ENCODE results near the gene GATA5. TPM values are rescaled to one million over a fixed set of nuclear protein-coding genes. Genes with fewer than 3 reads are reported as not detected.
A peak's percentile ranks its signal among the peaks of the same experiment; 100 is the strongest.

The GATA5 gene
- polyA plus RNA-seq, 4 donors = 2.1 to 7.7 (median 6.3) TPM

DNA sequence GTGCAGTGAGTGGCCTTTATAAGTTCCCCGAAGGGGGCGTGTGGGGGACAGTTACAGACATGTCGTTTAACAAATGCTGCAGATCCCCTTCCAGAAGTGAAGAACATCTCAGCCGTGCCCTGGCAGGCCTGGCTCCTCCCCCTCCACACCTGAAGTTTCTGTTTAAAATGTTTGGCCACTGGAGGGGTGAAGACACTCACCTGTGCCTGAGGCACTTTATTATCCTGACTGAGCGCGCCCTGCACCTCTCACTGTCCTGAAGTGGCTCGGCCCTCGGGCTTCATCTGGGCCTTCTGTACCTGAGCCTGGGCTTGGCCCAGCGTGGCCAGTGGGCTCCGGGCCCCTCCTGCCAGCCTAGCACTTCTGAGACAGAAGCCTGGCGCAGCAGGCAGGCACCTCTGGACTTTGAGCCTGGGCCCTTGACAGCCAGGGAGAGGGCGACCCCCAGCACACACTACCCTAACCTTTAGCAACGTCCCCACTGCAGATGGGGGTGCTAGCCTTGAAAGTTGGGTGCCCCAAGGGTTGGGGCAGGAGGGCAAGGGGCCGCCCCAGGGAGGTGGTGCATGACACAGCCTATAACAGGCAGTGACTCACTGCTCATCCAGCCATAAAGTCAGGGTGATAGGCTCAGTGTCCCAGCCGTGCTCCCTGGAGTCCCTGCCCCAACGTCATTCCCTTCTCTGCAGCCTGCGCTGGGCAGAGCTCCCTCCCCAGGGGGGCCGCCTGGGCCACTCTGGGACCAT, 13.6 kb upstream of the GATA5 start:
- DNase-seq (ENCODE audit: low read depth in 4 of 4, low spot score in 3 of 4) = no peak

DNA sequence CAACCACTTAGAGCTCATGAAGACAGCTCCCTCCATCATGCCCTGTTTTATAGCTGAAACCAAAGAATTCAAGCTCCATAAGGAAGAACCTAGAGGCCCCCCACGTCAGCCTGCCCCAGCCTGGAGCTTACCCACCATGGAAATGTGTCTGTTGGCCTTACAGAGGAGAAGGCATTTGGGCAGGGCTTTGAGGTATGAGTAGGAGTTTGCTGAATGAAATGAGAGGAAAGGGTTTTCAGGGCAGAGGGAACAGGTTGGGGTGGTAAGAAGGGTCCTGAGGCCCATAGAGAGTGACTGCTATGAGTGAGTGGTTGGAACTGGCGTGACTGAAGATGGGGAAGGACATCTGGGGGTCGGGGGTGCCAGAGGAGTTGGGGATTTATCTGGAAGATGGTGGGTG, 12.7 kb upstream of the GATA5 start:
- DNase-seq (ENCODE audit: low read depth in 4 of 4, low spot score in 3 of 4) = no peak

DNA sequence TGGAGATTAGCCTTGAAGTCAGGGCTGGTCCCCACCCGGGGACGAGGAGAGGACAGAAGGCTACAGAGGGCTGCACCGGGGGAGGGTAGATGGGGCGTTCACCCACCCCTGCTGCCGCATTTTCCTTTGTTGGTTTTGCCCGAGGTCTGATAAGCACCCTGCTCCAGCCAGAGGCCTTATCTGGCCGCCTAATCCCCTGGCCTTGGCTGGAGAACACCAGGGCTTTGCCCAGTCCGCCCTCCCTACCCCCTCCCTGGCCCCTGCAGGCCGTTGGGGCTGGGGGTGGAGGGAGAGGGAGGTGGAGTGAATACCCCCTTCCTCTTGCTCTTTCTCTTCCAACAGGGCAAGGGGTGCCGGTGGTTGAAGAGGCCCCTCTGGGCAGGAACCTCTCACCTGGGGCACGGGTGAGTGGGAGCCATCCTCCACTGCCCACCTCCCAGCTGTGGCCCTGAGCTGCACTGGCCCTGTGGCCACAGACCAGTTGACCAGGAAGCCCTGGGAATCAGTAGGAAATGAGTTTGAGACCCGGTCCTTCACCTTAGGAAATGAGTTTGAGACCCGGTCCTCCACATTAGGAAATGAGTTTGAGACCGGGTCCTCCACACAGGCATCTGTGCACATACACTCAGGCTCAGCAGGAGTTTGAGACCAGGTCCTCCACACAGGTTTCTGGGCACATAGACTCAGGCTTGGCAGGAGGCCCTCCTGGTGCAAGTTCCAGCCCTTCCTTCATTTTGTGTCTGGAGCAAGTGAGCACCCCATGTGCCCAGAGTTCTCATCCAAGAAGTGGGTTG, 12.0 kb upstream of the GATA5 start:
- no peak for DNase-seq (ENCODE audit: low read depth in 4 of 4, low spot score in 3 of 4)

DNA sequence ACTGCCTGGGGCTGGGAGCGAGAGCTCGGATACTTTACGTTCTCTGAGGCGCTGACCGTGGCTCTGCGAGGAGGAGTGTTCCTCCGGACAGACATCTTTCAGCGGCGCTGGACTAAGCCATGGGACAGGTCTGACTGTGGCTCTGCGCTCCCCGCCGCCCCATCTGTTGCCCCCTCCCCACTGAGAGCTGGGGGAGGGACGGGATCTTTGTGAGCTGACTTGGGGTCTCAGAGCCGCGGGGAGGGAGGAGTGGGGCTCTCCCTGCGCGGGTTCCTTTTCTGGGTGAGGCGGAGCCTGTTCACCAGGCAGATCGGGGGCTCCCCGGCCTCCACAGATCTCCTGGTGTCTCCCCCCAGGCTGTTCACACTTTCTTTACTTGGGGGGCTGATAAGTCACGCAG, 11.3 kb upstream of the GATA5 start:
- DNase-seq (ENCODE audit: low read depth in 4 of 4, low spot score in 3 of 4) = no peak

DNA sequence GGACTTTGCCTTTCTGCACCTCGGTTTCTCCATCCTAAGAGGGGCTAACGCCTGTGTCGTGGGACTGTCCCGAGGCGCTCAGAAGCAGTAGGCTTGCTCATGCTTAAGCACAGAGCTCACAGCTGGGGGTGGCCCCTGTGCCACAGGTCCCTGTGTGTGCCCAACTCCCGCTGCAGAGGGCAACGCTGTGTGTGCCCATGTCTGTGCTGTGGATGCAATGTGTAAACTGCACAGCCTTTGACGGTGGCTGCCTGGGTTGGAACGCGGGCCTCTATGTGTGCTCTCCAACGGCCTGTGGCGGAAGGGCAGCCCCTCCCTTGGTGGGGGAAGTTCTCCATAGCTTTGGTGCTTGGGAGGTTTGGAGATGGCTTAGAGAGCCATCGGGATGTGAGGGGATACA, 10.7 kb upstream of the GATA5 start:
- no peak for DNase-seq (ENCODE audit: low read depth in 4 of 4, low spot score in 3 of 4)

DNA sequence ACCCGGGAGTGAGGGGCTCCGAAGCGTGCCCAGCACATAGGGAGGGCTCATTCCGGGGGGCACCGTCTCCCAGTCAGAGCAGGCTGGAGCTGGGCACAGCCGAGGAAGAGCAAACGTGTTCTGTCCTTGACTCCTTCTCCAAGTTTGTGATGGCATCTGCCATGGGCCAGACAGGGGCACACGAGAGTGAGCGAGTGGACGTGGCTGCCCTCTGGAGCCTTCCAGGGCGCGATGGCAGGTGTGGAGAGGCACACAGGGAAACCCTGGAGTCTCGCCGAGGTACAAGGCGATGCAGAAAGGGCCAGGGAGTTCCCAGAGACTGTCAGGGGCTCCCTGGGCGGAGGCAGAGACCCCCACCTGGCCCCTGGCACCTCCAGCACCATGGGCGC, 9.9 kb upstream of the GATA5 start:
- no peak for DNase-seq (ENCODE audit: low read depth in 4 of 4, low spot score in 3 of 4)

DNA sequence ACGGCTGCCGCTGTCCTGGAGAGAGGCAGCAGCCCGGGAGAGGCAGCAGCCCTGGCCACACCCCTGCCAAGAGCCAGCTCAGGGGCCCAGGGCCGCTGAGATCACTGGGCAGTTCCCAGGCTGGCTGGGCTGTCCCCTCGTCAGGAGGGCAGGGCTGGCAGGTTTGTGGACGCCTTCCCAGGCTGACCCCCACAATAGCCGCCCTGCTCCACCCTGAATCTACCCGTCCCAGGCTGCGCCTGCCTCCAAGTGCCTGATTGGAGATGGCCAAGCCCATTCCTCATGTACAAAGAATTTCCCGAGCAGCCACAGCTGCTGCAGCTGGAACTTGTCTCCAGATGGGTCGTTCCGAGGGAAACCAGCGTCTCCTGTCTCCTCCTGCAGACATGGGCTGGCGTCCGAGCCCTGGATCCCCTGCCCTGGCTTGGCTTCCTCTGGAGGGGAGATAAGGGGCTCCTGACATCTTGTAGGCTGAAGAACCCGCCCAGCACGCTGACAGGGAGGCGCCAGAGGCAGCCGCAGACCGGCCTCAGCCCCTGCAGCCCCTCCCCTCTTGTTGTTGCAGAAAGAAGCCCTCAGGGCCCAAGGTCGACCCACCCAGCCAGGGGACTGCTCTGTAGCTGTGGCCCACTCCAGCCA, 9.4 kb upstream of the GATA5 start:
- DNase-seq (ENCODE audit: low read depth in 4 of 4, low spot score in 3 of 4) = peak in 2 of 4 donors; percentile 56 to 75

DNA sequence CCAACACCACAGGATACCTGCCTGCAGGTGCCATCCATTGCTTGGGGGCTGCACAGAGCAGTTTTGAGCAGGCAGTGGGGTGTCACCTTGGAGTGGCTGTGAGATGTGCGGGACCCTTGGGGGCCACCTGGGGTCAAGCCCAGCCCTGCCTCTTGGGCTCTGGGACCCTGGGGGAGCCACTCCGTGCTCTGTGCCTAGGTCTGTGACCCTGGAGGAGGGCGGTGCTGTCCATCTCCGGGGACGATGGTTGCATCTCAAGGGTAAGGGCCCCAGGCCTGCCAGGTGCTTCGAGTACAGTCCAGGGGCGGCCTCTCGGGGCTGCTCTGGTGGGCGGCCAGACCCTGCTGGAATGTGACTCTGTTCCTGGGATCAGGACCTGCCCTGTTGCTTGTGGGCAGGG, 8.7 kb upstream of the GATA5 start:
- DNase-seq (ENCODE audit: low read depth in 4 of 4, low spot score in 3 of 4) = no peak

DNA sequence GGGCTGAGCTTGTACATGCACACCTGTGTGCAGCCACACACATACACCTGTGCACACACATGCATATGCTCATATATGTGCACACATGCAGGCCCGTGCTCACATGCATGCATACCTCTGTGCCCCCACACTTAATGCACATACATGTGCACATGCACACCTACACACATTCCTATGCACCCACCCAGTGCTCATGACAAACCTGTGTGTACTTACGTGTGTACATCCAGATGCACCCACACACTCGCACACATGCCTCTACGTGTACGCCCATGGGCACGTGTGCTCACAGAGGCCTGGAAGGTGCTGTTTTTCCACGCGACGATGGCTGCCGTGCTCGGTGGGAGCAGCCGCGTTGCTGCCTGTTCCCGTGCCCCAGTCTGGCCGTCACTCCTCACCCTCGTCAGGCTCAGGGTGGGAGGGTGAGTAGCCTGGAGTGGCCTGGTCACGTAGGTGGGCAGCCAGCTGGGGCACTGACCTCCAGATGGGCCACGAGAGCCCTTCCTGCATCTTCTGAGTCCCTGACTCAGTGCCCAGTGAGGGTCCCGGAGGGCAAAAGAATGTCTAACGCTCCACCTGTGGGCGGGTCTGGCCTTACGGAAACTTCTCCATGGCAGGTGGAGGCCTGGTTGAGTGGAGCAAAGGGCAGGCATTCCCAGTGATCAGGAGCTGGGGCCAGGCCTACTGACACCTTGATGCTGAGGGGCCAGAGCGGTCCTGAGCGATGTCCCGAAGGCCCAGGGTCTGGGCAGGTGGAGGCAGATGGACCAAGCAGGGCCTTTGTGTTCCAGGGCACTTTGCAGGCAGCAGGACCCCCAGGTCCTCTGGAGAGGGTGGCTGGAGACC, 8.0 kb upstream of the GATA5 start:
- DNase-seq (ENCODE audit: low read depth in 4 of 4, low spot score in 3 of 4) = no peak

DNA sequence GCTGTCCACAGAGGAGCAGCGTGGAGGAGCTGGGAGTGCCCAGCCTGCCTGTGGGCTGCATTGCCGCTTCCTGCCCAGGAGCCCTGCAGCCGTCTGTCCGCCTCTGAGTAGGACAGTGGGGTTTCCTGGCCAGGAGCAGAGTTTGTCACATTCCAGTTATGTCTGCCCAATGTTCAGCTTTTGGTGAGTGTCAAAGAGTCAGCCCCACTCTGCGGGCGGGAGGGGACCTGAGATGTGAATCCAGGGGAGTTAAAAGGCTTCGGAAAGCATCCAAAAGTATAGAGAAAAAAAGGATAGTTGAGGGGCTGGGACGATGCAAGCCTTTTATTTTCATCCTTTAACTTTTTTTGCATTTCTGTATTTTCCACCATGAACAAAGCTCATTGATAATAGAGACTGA, 7.2 kb upstream of the GATA5 start:
- no peak for DNase-seq (ENCODE audit: low read depth in 4 of 4, low spot score in 3 of 4)

DNA sequence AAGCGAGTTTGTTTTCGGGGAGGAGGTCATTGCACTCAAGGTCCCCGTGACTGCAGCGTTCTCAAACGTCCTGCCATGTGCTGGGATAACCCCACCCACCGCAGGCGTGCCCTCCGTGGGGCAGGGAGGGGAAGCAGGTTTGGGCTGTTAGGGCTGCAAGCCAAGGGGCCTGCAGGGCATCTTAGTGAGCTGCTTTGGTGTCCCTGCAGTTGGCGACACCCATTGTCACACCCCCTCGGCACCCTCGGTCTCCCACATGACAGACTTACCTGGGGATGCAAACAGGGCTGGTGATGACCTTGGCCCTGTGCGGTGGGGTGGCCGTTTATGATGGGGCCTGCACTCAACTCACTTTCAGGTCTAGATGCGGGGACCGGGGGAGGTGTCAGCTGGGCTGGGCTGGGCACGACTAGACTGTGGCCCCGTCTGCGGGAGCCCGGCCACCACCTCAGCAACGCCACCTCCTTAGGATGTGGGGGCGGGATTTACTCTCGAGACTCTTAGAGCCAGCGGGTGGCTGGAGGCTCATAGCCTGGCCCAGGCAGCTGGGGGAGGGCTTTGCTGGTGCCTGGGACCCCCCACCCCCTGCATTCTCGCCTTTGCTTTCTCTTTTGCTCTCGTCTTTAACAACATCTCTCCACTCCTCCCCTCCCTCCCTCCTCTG, 6.5 kb upstream of the GATA5 start:
- no peak for DNase-seq (ENCODE audit: low read depth in 4 of 4, low spot score in 3 of 4)

DNA sequence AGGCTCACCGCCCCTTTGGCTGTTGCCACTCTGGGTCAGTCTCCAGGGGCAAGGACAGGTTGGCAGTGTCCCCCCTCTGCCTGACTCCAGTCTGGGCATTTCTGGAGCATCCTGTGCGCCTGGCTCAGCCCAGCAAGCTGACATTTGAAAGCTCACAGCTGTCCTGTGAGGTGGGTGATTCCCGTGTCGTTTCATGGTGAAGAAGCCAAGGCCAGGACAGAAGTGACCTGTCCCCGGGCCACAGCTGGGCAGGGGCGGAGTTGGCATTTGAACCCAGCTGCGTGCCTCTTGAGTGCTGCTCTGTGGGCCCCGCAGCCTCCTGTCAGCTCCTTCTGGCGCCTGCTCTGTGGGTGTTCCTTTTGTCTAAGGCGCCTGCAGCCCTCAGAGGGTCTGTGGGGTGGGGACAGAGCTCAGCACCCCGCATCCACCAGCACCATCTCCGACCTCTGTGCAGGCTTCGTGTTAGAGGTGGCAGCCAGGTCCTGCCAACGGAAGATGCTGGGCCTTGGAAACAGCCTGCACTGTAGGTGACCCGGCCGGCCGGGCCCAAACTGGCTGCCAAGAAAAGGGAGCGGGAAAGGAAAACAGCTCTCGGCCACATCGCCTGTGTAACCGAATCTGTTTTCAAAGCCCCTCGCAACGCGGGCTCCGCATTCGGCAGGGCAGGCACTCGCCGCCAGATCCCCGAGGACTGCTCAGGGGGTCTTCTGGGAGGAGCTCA, 5.8 kb upstream of the GATA5 start:
- peak in 1 of 4 donors; percentile 52 for DNase-seq (ENCODE audit: low read depth in 4 of 4, low spot score in 3 of 4)

DNA sequence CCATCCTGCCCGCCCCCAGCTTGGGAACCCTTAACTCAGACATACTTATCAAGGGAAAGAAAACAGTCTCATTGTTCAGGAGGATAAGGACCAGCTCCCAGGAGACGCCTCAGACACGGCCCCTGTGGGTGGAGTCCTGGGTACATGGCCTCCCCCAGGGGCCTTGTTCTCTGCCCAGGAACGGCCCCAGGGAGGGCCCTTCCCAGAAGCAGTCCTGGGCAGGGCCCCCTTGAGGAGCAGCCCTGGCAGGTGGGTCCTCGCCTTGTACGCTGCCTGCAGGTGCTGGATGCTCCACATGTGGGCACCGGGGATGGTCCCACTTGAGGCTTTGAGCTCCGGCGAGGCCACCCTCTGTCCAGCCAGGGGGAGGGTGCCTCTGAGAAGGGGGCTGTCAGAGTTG, 4.5 kb upstream of the GATA5 start:
- DNase-seq (ENCODE audit: low read depth in 4 of 4, low spot score in 3 of 4) = no peak

DNA sequence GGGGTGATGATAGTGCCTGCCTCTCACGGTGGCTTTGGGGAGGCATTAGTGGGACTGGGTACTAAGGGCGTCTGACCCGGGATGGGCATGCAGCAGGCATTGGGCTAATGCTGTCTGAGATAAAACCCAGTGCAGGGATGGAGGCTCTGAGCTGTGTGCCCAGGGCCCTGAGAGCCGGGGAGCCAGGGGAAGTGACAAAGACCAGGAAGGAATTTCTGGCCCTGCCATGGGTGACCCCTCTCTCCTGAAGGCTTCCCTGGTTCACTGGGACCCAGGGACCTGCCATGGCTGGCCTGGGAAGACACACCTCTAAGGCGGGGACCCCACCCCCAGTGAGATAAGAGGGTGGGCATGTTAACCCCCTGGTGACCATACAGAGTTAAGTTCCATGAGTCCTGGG, 3.9 kb upstream of the GATA5 start:
- no peak for DNase-seq (ENCODE audit: low read depth in 4 of 4, low spot score in 3 of 4)

DNA sequence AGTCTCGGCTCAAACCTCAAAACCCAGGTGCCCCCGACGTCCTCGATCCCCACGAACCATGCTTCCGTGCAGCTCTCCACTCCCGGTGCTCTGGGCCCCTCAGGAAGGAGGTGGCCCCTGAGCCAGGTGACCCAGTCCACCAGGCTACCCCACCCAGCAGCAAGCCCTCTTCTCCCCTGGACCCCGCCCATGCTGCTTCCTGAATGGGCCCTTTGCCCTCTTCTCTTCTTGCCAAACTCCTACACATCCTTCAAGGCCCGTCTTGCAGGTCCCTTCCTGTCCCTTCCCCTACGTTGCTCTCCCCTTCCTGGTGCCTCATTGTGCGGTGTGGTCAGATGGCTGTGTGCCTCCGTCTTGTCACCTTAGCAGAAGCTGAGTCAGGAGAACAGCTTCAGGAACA, 3.4 kb upstream of the GATA5 start:
- no peak for DNase-seq (ENCODE audit: low read depth in 4 of 4, low spot score in 3 of 4)

DNA sequence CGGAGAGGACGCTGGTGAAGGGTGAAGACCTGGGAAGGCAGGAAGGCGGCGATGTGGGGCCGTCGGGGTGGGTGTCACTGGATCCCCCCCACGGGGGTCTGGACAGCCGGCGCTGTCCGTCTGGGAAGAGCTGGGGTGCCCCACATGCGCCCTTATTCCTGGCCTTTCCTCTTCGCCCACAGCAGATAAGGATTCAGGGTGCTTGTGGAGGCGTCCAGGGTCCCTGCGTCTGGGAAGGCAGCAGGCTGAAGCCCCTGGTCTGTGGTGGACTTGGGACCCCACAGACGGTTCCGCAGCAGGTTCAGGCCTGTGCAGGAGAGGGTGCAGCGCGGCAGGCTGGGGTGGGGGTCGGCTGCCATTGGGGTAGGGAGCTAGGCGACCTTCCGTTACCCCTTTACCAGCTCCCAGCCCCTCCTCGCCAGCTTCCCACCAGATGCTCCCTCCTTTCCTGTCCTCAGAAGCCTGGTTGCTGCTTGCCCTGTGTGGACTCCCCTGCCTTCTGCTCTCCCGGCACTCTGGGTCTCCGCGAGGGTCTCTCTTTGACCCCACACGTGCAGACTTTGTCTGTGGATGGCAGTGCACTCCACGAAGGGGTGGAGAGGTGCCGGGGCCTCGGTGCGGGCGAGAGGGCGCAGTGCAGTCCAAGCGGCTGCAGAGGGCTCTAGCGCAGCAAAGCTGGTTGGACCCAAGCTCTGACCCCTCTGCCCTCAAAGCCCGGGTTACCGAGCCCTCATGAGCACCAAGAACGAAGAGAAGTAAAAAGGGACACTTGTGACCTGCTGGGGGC, 2.1 kb upstream of the GATA5 start:
- no peak for DNase-seq (ENCODE audit: low read depth in 4 of 4, low spot score in 3 of 4)

DNA sequence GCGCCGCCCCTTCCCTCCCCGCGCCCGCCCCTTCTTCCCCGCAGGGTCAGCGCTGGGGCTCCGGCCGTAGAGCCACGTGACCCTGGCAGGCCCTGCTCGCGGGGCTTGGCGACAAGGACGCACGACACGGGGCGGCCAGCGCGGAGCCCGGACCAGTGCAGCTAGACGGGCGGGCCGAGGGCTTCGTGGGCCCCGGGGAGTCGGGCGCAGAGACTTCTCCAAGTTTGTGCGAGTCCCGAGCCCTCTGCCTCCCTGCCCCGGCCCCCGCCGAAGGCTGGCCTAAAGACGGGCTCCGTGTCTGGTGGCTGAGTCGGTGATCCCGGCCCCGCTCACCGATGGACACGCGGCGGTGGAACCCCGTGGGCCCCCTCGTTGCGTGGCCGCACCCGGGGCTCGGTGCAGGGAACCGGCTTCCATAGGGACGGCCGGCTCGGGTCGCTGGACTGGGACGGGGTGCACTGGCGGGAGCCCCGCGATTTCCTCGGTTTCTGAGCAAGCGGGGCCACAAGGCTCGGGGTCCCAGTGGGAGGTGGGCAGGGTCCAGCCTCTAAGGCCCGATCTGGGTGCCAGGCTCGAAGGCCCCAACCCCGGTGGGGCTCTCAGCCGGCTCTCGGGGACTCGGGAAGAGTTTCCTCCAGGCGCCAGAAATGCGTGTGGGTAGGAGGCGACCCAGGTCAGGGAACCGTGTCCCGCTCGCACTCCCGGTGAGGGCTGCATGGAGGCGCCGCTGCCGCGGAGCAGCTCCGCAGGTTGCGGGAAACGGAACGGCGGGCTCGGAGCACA, 452 bp upstream of the GATA5 start:
- no peak for DNase-seq (ENCODE audit: low read depth in 4 of 4, low spot score in 3 of 4)

Data from left renal pelvis (tissue), 4 donors.